ENCODE measurements around the gene TMEM126B. TPM values are rescaled to one million over a fixed set of nuclear protein-coding genes. Genes with fewer than 3 reads are reported as not detected.
"Not testable (repeated sequence)": the region's sequence is repeated elsewhere in the genome, so short reads cannot be mapped to it uniquely, and the experiment has no call there.

Gene TMEM126B
- total and polyA plus RNA-seq, 7 donors: 39.3 to 108 (median 75.1) TPM

- Histone ChIP-seq H3K4me1 (peaks cover 0 to 8% (median 4%) of the 10 kb centered on the region in 4 donors), H3K9me3 (no peaks in the 10 kb centered on the region), H3K36me3 (no peaks in the 10 kb centered on the region), H3K4me3 (no peak overlapping the region), H3K27me3 (no peaks in the 10 kb centered on the region), H3K27ac (no peak overlapping the region)
- 20 to 58% methylated on average over 2 of the region's 2 CpGs for WGBS, 2 donors
- TF ChIP-seq EP300 (IDR thresholded peaks at IDR 0.05) (no peak), POLR2AphosphoS5 (IDR thresholded peaks at IDR 0.05) (no peak), POLR2A (IDR thresholded peaks at IDR 0.05) (no peak)
- DNase-seq: no peak
- intact Hi-C loops (cut with DNase I): no loop called here
Observed at GRCh38 chr11:85643191-85643614, 14.8 kb downstream of the TMEM126B start.

GRCh38 chr11:85647078-85647477, 18.7 kb downstream of the TMEM126B start:
- DNase-seq: no peak
- Histone ChIP-seq H3K27me3 (no peaks in the 10 kb centered on the region), H3K27ac (peak overlapping the region; percentile 76 to 83 (median 80)), H3K4me3 (peak overlapping the region; percentile 54 to 70 (median 64)), H3K4me1 (peaks cover 0 to 24% (median 16%) of the 10 kb centered on the region in 4 donors), H3K9me3 (no peaks in the 10 kb centered on the region), H3K36me3 (no peaks in the 10 kb centered on the region)
- intact Hi-C loops (cut with DNase I): loop anchor here (2.0 kb wide), 1 partner anchor 18 kb away; the partner anchor contains the start of gene TMEM126B
- TF ChIP-seq POLR2A (IDR thresholded peaks at IDR 0.05) (no peak), EP300 (IDR thresholded peaks at IDR 0.05) (no peak)
- 7 to 31% methylated on average over 2 of the region's 2 CpGs for WGBS, 2 donors

- Histone ChIP-seq H3K9me3 (no peaks in the 10 kb centered on the region), H3K27me3 (no peaks in the 10 kb centered on the region), H3K27ac (peak within 1 kb of the TSS; percentile 76 to 83 (median 80)), H3K36me3 (no peaks in the 10 kb centered on the region), H3K4me1 (peaks cover 0 to 24% (median 16%) of the 10 kb centered on the region in 4 donors), H3K4me3 (peak within 1 kb of the TSS; percentile 54 to 70 (median 64))
- intact Hi-C loops (cut with DNase I): loop anchor here (2.0 kb wide), 2 partner anchors 15 to 19 kb away; partner anchors contain the start of gene TMEM126B
- 0% methylated on average over 33 of the region's 33 CpGs for WGBS, 2 donors
- DNase-seq: peak; percentile 93
- TF ChIP-seq POLR2AphosphoS5 (IDR thresholded peaks at IDR 0.05): peak; percentile 62 to 88 (median 83)
- peak in 1 of 4 donors; percentile 23 for TF ChIP-seq EP300 (IDR thresholded peaks at IDR 0.05)
- TF ChIP-seq CTCF (IDR thresholded peaks at IDR 0.05): no peak
- peak; percentile 45 to 61 for TF ChIP-seq POLR2A (IDR thresholded peaks at IDR 0.05)
Observed at GRCh38 chr11:85647604-85648299, 19.4 kb downstream of the TMEM126B start, which contains the start of gene TMEM126A. Gene TMEM126A (plus strand): TSS chr11:85647967. CDS start chr11:85650256, 2,289 bp downstream.

- no peak for TF ChIP-seq POLR2AphosphoS5 (IDR thresholded peaks at IDR 0.05)
- TF ChIP-seq POLR2A (IDR thresholded peaks at IDR 0.05): no peak
- no peak for TF ChIP-seq EP300 (IDR thresholded peaks at IDR 0.05)
- no peak for TF ChIP-seq CTCF (IDR thresholded peaks at IDR 0.05)
- no peaks in the 10 kb centered on the region for H3K9me3 ChIP-seq
- H3K27me3 ChIP-seq: no peaks in the 10 kb centered on the region
- H3K4me1 ChIP-seq: peaks cover 0 to 24% (median 16%) of the 10 kb centered on the region in 4 donors
- H3K4me3 ChIP-seq: no peak overlapping the region
- no peak overlapping the region for H3K27ac ChIP-seq
- DNase-seq: no peak
- WGBS, 2 donors: 91 to 93% methylated on average over 1 of the region's 1 CpG
- H3K36me3 ChIP-seq: peaks cover 0 to 30% (median 2%) of the 10 kb centered on the region in 4 donors
- intact Hi-C loops (cut with DNase I): no loop called here
Observed at GRCh38 chr11:85651118-85651517, 22.7 kb downstream of the TMEM126B start.

- peaks cover 0 to 20% (median 14%) of the 10 kb centered on the region in 4 donors for H3K4me1 ChIP-seq
Observed at GRCh38 chr11:85652786-85653447, 24.5 kb downstream of the TMEM126B start.

GRCh38 chr11:85654343-85654742, 25.9 kb downstream of the TMEM126B start:
- H3K4me3 ChIP-seq; H3K9me3 ChIP-seq; H3K27me3 ChIP-seq; DNase-seq; H3K27ac ChIP-seq; intact Hi-C loops (cut with DNase I): not testable (repeated sequence)
- peaks cover 0 to 22% (median 15%) of the 10 kb centered on the region in 4 donors for H3K4me1 ChIP-seq
- 95 to 96% methylated on average over 4 of the region's 4 CpGs for WGBS, 2 donors
- H3K36me3 ChIP-seq: peaks cover 0 to 61% (median 9%) of the 10 kb centered on the region in 4 donors

More at GRCh38 chr11:85652786-85653447, 24.5 kb downstream of the TMEM126B start:
- Histone ChIP-seq H3K9me3 (no peaks in the 10 kb centered on the region), H3K27me3 (no peaks in the 10 kb centered on the region), H3K36me3 (peaks cover 0 to 48% (median 9%) of the 10 kb centered on the region in 4 donors), H3K4me3 (no peak overlapping the region), H3K27ac (no peak overlapping the region)
- 56 to 57% methylated on average over 3 of the region's 3 CpGs for WGBS, 2 donors
- no peak for DNase-seq
- TF ChIP-seq POLR2A (IDR thresholded peaks at IDR 0.05) (no peak), POLR2AphosphoS5 (IDR thresholded peaks at IDR 0.05) (no peak), EP300 (IDR thresholded peaks at IDR 0.05) (no peak), CTCF (IDR thresholded peaks at IDR 0.05) (no peak)
- intact Hi-C loops (cut with DNase I): no loop called here

Data from sigmoid colon (tissue), 7 donors.